ENCODE measurements around the gene GALNTL6.

DNA sequence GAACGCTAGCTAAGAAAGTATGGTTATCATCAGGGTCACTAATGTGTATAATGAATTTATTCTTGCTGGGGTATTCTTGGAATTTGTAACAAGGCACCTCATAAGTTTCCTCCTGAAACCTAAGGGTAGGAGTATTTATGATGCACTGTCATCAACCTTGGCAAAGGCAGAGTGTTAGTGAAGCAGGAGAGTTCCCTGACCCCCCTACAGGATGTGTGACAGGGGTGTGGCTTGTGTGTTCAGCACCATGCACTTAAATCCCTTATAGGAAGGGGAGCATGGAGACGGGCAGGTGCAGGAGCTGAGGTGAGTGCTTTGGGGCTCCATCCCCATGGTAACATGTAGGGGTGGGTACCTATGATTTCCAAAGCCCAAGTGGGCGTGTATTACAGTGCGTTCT lies 237.7 kb downstream of the GALNTL6 start:
- TF ChIP-seq POLR2A (IDR thresholded peaks at IDR 0.05), result no peak
- TF ChIP-seq, protein P1, sequence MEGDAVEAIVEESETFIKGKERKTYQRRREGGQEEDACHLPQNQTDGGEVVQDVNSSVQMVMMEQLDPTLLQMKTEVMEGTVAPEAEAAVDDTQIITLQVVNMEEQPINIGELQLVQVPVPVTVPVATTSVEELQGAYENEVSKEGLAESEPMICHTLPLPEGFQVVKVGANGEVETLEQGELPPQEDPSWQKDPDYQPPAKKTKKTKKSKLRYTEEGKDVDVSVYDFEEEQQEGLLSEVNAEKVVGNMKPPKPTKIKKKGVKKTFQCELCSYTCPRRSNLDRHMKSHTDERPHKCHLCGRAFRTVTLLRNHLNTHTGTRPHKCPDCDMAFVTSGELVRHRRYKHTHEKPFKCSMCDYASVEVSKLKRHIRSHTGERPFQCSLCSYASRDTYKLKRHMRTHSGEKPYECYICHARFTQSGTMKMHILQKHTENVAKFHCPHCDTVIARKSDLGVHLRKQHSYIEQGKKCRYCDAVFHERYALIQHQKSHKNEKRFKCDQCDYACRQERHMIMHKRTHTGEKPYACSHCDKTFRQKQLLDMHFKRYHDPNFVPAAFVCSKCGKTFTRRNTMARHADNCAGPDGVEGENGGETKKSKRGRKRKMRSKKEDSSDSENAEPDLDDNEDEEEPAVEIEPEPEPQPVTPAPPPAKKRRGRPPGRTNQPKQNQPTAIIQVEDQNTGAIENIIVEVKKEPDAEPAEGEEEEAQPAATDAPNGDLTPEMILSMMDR (IDR thresholded peaks at IDR 0.05), result no peak

Measured in lower leg skin (tissue), 3 donors.